Subcutaneous abdominal adipose tissue (tissue), 5 donors: ENCODE data around the gene RMND1.

Experiments
- H3K27ac ChIP-seq: one replicate; pipeline ENCODE4 v1.7.0; 2013; ENCODE audit warnings: low read depth, mild to moderate bottlenecking, inconsistent platforms, low read length, moderate library complexity
- H3K27me3 ChIP-seq, 5 donors: one replicate each; pipeline ENCODE4 v1.7.0; 2013; ENCODE audit warnings: low read length in 5 of 5, inconsistent platforms in 1 of 5; ENCODE audit not compliant: control insufficient read depth in 5 of 5, insufficient read depth in 4 of 5
- H3K36me3 ChIP-seq, 5 donors: one replicate each; pipeline ENCODE4 v1.7.0; 2013; ENCODE audit warnings: low read length in 5 of 5; ENCODE audit not compliant: control insufficient read depth in 5 of 5, insufficient read depth in 5 of 5
- H3K4me1 ChIP-seq, 5 donors: one replicate each; pipeline ENCODE4 v1.7.0; 2013; ENCODE audit warnings: low read length in 5 of 5, mild to moderate bottlenecking in 3 of 5, moderate library complexity in 1 of 5; ENCODE audit not compliant: control insufficient read depth in 5 of 5, insufficient read depth in 5 of 5
- H3K4me3 ChIP-seq, 5 donors: one replicate each; pipeline ENCODE4 v1.7.0; 2013; ENCODE audit warnings: low read length in 5 of 5, low read depth in 1 of 5
- H3K9ac ChIP-seq, 5 donors: one replicate each; pipeline ENCODE4 v1.7.0; 2013; ENCODE audit warnings: low read length in 5 of 5, mild to moderate bottlenecking in 4 of 5, moderate library complexity in 3 of 5
- H3K9me3 ChIP-seq, 5 donors: one replicate each; pipeline ENCODE4 v1.7.0; 2013; ENCODE audit warnings: low read length in 5 of 5; ENCODE audit not compliant: control insufficient read depth in 5 of 5
- donor health status: healthy.
- donor health status: healthy.
- donor health status: healthy.
- donor health status: healthy.
- donor health status: healthy.

The RMND1 gene

GRCh38 chr6:151408858-151409257 is 43.1 kb downstream of the RMND1 start:
- no peak overlapping the region for H3K4me3 ChIP-seq
- H3K36me3 ChIP-seq = peaks cover 20 to 46% (median 31%) of the 10 kb centered on the region in 5 donors
- peak overlapping the region; percentile 39 for H3K27ac ChIP-seq
- H3K4me1 ChIP-seq = peaks cover 0 to 11% (median 4%) of the 10 kb centered on the region in 5 donors
- peak overlapping the region in 1 of 5 donors; percentile 35 for H3K9ac ChIP-seq
- no peaks in the 10 kb centered on the region for H3K27me3 ChIP-seq
- H3K9me3 ChIP-seq = no peaks in the 10 kb centered on the region

GRCh38 chr6:151403919-151404308 is 48.0 kb downstream of the RMND1 start:
- H3K9ac ChIP-seq = no peak overlapping the region
- peaks cover 14 to 29% (median 20%) of the 10 kb centered on the region in 5 donors for H3K36me3 ChIP-seq
- H3K27ac ChIP-seq = no peak overlapping the region
- no peaks in the 10 kb centered on the region for H3K27me3 ChIP-seq
- H3K4me3 ChIP-seq = no peak overlapping the region
- H3K4me1 ChIP-seq = peaks cover 0 to 8% (median 3%) of the 10 kb centered on the region in 5 donors
- no peaks in the 10 kb centered on the region for H3K9me3 ChIP-seq

GRCh38 chr6:151402228-151402627 is 49.7 kb downstream of the RMND1 start:
- H3K36me3 ChIP-seq = peaks cover 14 to 20% (median 14%) of the 10 kb centered on the region in 5 donors
- no peak overlapping the region for H3K9ac ChIP-seq
- no peaks in the 10 kb centered on the region for H3K9me3 ChIP-seq
- H3K4me3 ChIP-seq = no peak overlapping the region
- H3K27ac ChIP-seq = no peak overlapping the region
- peaks cover 0 to 3% (median 0%) of the 10 kb centered on the region in 5 donors for H3K4me1 ChIP-seq
- no peaks in the 10 kb centered on the region for H3K27me3 ChIP-seq

- peaks cover 10 to 18% (median 13%) of the 10 kb centered on the region in 5 donors for H3K36me3 ChIP-seq
- H3K9ac ChIP-seq = no peak overlapping the region
- peaks cover 0 to 11% (median 7%) of the 10 kb centered on the region in 5 donors for H3K4me1 ChIP-seq
- H3K4me3 ChIP-seq = no peak overlapping the region
- no peaks in the 10 kb centered on the region for H3K27me3 ChIP-seq
- no peak overlapping the region for H3K27ac ChIP-seq
- H3K9me3 ChIP-seq = no peaks in the 10 kb centered on the region
Observed at GRCh38 chr6:151400473-151400872, 51.5 kb downstream of the RMND1 start.

GRCh38 chr6:151399679-151400078 is 52.2 kb downstream of the RMND1 start:
- Histone ChIP-seq H3K4me1 (peaks cover 0 to 12% (median 11%) of the 10 kb centered on the region in 5 donors), H3K4me3 (no peak overlapping the region), H3K27ac (no peak overlapping the region)

GRCh38 chr6:151393410-151393809 is 58.5 kb downstream of the RMND1 start:
- Histone ChIP-seq H3K36me3 (no peaks in the 10 kb centered on the region), H3K9ac (peak overlapping the region in 1 of 5 donors; percentile 62), H3K9me3 (no peaks in the 10 kb centered on the region), H3K27ac (no peak overlapping the region), H3K4me1 (peaks cover 2 to 49% (median 46%) of the 10 kb centered on the region in 5 donors), H3K4me3 (no peak overlapping the region), H3K27me3 (no peaks in the 10 kb centered on the region)

More at GRCh38 chr6:151399679-151400078, 52.2 kb downstream of the RMND1 start:
- Histone ChIP-seq H3K9ac (no peak overlapping the region), H3K36me3 (peaks cover 6 to 12% (median 8%) of the 10 kb centered on the region in 5 donors), H3K27me3 (no peaks in the 10 kb centered on the region), H3K9me3 (no peaks in the 10 kb centered on the region)

- Histone ChIP-seq H3K4me3 (peak overlapping the region; percentile 75 to 87 (median 80)), H3K27ac (peak overlapping the region; percentile 38), H3K9me3 (no peaks in the 10 kb centered on the region), H3K27me3 (no peaks in the 10 kb centered on the region), H3K9ac (peak overlapping the region in 4 of 5 donors; percentile 8 to 62 (median 51)), H3K4me1 (peaks cover 2 to 54% (median 48%) of the 10 kb centered on the region in 5 donors), H3K36me3 (no peaks in the 10 kb centered on the region)
Observed at GRCh38 chr6:151392427-151392826, 59.5 kb downstream of the RMND1 start.

- H3K36me3 ChIP-seq = no peaks in the 10 kb centered on the region
- H3K4me3 ChIP-seq = peak within 1 kb of the TSS; percentile 79 to 87 (median 80)
- peak within 1 kb of the TSS; percentile 92 for H3K27ac ChIP-seq
- H3K27me3 ChIP-seq = no peaks in the 10 kb centered on the region
- H3K9me3 ChIP-seq = no peaks in the 10 kb centered on the region
- H3K4me1 ChIP-seq = peaks cover 2 to 54% (median 48%) of the 10 kb centered on the region in 5 donors
- peak within 1 kb of the TSS; percentile 14 to 95 (median 84) for H3K9ac ChIP-seq
Observed at GRCh38 chr6:151391471-151392413, 60.2 kb downstream of the RMND1 start, which contains the start of gene ZBTB2. ZBTB2 (minus strand) TSS chr6:151391559; CDS start chr6:151373637, 17,922 bp downstream.

- H3K4me3 ChIP-seq = peak overlapping the region in 4 of 5 donors; percentile 64 to 87 (median 80)
- no peaks in the 10 kb centered on the region for H3K36me3 ChIP-seq
- H3K9me3 ChIP-seq = no peaks in the 10 kb centered on the region
- peaks cover 2 to 48% (median 44%) of the 10 kb centered on the region in 5 donors for H3K4me1 ChIP-seq
- H3K9ac ChIP-seq = peak overlapping the region in 4 of 5 donors; percentile 68 to 95 (median 88)
- no peaks in the 10 kb centered on the region for H3K27me3 ChIP-seq
- peak overlapping the region; percentile 92 for H3K27ac ChIP-seq
Observed at GRCh38 chr6:151390851-151391470, 61.0 kb downstream of the RMND1 start.
